ENCODE results near the gene RARB. TPM values are rescaled to one million over a fixed set of nuclear protein-coding genes. Genes with fewer than 3 reads are reported as not detected.

RARB gene
- polyA plus RNA-seq, 1 donor from 2014 or later: 13.2 TPM

DNA sequence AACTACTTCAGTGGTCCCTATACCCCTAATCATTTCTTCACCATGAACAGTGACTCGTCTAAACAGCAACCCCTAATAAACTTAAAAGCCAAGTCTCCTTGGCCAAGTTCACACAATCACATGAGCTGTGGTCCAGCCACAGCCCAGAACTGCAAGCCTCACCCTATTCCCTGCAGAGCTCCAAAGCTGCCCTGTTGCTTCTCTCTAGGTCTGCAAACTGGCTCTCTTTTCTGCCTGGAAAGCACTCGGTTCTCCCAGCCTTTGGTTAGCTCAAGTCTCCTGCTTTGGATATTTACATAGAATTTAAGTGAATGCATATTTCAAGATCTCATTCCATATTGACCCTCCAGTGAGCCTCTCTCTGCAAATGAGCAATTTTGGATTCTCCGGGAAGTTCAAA is 129.6 kb downstream of the RARB start:
- no peaks in the 10 kb centered on the region for H3K9me3 ChIP-seq (ENCODE audit: low read length)
- H3K9me2 ChIP-seq (ENCODE audit: insufficient read depth, low read length): no peaks in the 10 kb centered on the region
- H3K27me3 ChIP-seq (ENCODE audit: insufficient read depth, low read depth, low read length): no peaks in the 10 kb centered on the region
- TF ChIP-seq MXI1 (conservative IDR thresholded peaks at IDR 0.05; ENCODE audit: poor library complexity, severe bottlenecking): no peak
- TF ChIP-seq, protein P1, sequence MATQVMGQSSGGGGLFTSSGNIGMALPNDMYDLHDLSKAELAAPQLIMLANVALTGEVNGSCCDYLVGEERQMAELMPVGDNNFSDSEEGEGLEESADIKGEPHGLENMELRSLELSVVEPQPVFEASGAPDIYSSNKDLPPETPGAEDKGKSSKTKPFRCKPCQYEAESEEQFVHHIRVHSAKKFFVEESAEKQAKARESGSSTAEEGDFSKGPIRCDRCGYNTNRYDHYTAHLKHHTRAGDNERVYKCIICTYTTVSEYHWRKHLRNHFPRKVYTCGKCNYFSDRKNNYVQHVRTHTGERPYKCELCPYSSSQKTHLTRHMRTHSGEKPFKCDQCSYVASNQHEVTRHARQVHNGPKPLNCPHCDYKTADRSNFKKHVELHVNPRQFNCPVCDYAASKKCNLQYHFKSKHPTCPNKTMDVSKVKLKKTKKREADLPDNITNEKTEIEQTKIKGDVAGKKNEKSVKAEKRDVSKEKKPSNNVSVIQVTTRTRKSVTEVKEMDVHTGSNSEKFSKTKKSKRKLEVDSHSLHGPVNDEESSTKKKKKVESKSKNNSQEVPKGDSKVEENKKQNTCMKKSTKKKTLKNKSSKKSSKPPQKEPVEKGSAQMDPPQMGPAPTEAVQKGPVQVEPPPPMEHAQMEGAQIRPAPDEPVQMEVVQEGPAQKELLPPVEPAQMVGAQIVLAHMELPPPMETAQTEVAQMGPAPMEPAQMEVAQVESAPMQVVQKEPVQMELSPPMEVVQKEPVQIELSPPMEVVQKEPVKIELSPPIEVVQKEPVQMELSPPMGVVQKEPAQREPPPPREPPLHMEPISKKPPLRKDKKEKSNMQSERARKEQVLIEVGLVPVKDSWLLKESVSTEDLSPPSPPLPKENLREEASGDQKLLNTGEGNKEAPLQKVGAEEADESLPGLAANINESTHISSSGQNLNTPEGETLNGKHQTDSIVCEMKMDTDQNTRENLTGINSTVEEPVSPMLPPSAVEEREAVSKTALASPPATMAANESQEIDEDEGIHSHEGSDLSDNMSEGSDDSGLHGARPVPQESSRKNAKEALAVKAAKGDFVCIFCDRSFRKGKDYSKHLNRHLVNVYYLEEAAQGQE (IDR thresholded peaks at IDR 0.05; ENCODE audit: borderline replicate concordance): no peak
- no peak for TF ChIP-seq EZH2 (IDR thresholded peaks at IDR 0.05; ENCODE audit: borderline replicate concordance, insufficient read depth, low read length, poor library complexity, severe bottlenecking)
- TF ChIP-seq, protein P2, sequence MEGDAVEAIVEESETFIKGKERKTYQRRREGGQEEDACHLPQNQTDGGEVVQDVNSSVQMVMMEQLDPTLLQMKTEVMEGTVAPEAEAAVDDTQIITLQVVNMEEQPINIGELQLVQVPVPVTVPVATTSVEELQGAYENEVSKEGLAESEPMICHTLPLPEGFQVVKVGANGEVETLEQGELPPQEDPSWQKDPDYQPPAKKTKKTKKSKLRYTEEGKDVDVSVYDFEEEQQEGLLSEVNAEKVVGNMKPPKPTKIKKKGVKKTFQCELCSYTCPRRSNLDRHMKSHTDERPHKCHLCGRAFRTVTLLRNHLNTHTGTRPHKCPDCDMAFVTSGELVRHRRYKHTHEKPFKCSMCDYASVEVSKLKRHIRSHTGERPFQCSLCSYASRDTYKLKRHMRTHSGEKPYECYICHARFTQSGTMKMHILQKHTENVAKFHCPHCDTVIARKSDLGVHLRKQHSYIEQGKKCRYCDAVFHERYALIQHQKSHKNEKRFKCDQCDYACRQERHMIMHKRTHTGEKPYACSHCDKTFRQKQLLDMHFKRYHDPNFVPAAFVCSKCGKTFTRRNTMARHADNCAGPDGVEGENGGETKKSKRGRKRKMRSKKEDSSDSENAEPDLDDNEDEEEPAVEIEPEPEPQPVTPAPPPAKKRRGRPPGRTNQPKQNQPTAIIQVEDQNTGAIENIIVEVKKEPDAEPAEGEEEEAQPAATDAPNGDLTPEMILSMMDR (IDR thresholded peaks at IDR 0.05; ENCODE audit: poor library complexity, severe bottlenecking): no peak
- no peak for TF ChIP-seq TAF1 (IDR thresholded peaks at IDR 0.05; ENCODE audit: low read depth)
- no peak for TF ChIP-seq EP300 (conservative IDR thresholded peaks at IDR 0.05; ENCODE audit: poor library complexity, severe bottlenecking)
- H3F3A ChIP-seq (ENCODE audit: insufficient read depth, low read length, poor library complexity, severe bottlenecking): no peaks in the 10 kb centered on the region
- H3K27ac ChIP-seq (ENCODE audit: low read length): no peak overlapping the region
- H3K36me3 ChIP-seq (ENCODE audit: insufficient read depth, low read length): no peaks in the 10 kb centered on the region
- H3K4me2 ChIP-seq (ENCODE audit: low read length): no peak overlapping the region
- H3K4me3 ChIP-seq (ENCODE audit: low read length): no peak overlapping the region
- H4K20me1 ChIP-seq (ENCODE audit: insufficient read depth): no peaks in the 10 kb centered on the region
- no peak overlapping the region for H2AFZ ChIP-seq (ENCODE audit: low read depth, low read length)
- H3K79me2 ChIP-seq (replicated peaks; ENCODE audit: insufficient read depth, low read length): no peaks in the 10 kb centered on the region
- no peak overlapping the region for H3K9ac ChIP-seq (ENCODE audit: low read length)

DNA sequence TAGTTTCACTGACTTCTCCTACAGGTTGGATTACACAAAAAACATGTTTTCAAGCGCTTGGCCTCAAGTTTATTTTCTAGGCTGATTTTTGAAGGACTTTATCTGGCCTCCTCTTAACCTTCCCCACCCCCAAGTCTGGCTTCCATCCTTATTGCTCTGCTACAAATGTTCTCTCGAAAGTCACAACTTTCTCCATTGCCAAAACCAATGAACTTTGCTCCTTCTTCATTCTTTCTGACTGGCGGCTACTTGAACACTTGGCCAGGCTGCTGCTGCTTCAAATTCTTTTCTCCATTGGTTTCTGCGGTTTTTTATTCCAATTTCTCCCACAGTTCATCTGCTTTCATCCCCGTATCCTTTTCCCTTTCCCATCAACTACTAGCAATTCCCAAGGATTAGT is 130.1 kb downstream of the RARB start:
- no peaks in the 10 kb centered on the region for H3K79me2 ChIP-seq (replicated peaks; ENCODE audit: insufficient read depth, low read length)
- H3K4me3 ChIP-seq (ENCODE audit: low read length): no peak overlapping the region
- H4K20me1 ChIP-seq (ENCODE audit: insufficient read depth): no peaks in the 10 kb centered on the region
- TF ChIP-seq POLR2AphosphoS5 (IDR thresholded peaks at IDR 0.05): no peak
- no peak for TF ChIP-seq TAF1 (IDR thresholded peaks at IDR 0.05; ENCODE audit: low read depth)
- TF ChIP-seq RAD21 (conservative IDR thresholded peaks at IDR 0.05): no peak
- no peak for TF ChIP-seq MXI1 (conservative IDR thresholded peaks at IDR 0.05; ENCODE audit: poor library complexity, severe bottlenecking)
- H3K9me3 ChIP-seq (ENCODE audit: low read length): no peaks in the 10 kb centered on the region
- no peak overlapping the region for H3K27ac ChIP-seq (ENCODE audit: low read length)
- no peak overlapping the region for H3K9ac ChIP-seq (ENCODE audit: low read length)
- no peaks in the 10 kb centered on the region for H3K27me3 ChIP-seq (ENCODE audit: insufficient read depth, low read depth, low read length)
- H2AFZ ChIP-seq (ENCODE audit: low read depth, low read length): no peak overlapping the region
- H3K9me2 ChIP-seq (ENCODE audit: insufficient read depth, low read length): no peaks in the 10 kb centered on the region
- H3K36me3 ChIP-seq (ENCODE audit: insufficient read depth, low read length): no peaks in the 10 kb centered on the region
- no peak overlapping the region for H3K4me2 ChIP-seq (ENCODE audit: low read length)
- no peaks in the 10 kb centered on the region for H3F3A ChIP-seq (ENCODE audit: insufficient read depth, low read length, poor library complexity, severe bottlenecking)

DNA sequence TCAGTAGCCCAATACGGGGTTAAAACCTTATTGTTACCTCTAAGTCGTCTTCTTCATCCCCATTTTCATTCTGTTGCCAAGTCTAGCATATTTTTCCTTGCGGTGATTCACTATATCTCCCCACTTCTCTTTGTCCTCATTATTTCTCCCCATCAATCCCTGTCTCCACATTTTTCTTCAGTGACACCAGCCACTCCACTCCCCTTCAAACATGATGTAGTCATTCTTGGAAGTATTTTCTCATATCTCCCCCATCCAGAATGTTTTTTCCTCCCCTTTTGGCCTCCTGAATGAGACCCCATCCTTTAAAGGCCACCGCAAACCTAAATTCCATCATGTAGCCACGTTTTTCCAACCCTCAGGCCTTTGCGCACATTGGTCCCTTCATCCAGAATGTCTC is 130.7 kb downstream of the RARB start:
- Histone ChIP-seq H3K36me3 (ENCODE audit: insufficient read depth, low read length) (no peaks in the 10 kb centered on the region), H3K9me3 (ENCODE audit: low read length) (no peaks in the 10 kb centered on the region), H4K20me1 (ENCODE audit: insufficient read depth) (no peaks in the 10 kb centered on the region), H3K4me3 (ENCODE audit: low read length) (no peak overlapping the region), H3K79me2 (replicated peaks; ENCODE audit: insufficient read depth, low read length) (no peaks in the 10 kb centered on the region), H2AFZ (ENCODE audit: low read depth, low read length) (no peak overlapping the region), H3K4me2 (ENCODE audit: low read length) (no peak overlapping the region), H3F3A (ENCODE audit: insufficient read depth, low read length, poor library complexity, severe bottlenecking) (no peaks in the 10 kb centered on the region), H3K9me2 (ENCODE audit: insufficient read depth, low read length) (no peaks in the 10 kb centered on the region), H3K9ac (ENCODE audit: low read length) (no peak overlapping the region), H3K27ac (ENCODE audit: low read length) (no peak overlapping the region), H3K27me3 (ENCODE audit: insufficient read depth, low read depth, low read length) (no peaks in the 10 kb centered on the region)
- TF ChIP-seq MXI1 (conservative IDR thresholded peaks at IDR 0.05; ENCODE audit: poor library complexity, severe bottlenecking) (no peak), TAF1 (IDR thresholded peaks at IDR 0.05; ENCODE audit: low read depth) (no peak)

Data from neural cell (in vitro differentiated cells).